HepG2 (cell line): ENCODE data around the gene SIRT7. TPM values are rescaled to one million over a fixed set of nuclear protein-coding genes. Genes with fewer than 3 reads are reported as not detected.

Experiments used
- ATRX ChIP-seq: sonication (generic); formaldehyde crosslinking; IDR thresholded peaks from 2 replicates; pipeline ENCODE4 v1.4.0; 2020; ENCODE audit warnings: missing genetic modification reagents, borderline replicate concordance
- ERF ChIP-seq: IDR thresholded peaks from 2 replicates; pipeline ENCODE4 v1.6.1; 2018; ENCODE audit warnings: missing biosample characterization, missing genetic modification reagents
- FOXC1 ChIP-seq: sonication (generic); formaldehyde crosslinking; IDR thresholded peaks from 2 replicates; pipeline ENCODE4 v1.8.0; 2022; ENCODE audit warnings: mild to moderate bottlenecking, missing genetic modification reagents, borderline replicate concordance
- FOXJ3 ChIP-seq: sonication (generic); formaldehyde crosslinking; IDR thresholded peaks from 2 replicates; pipeline ENCODE4 v1.4.0; 2020; ENCODE audit warnings: missing genetic modification reagents, mild to moderate bottlenecking, borderline replicate concordance
- FOXP1 ChIP-seq, 2 experiments: fragments of 450-650 bp in 1 of 2; IDR thresholded peaks; 2 replicates each; pipeline ENCODE4 v1.6.1; 2017 to 2018; ENCODE audit warnings: antibody characterized with exemption in 1 of 2
- HDAC2 ChIP-seq: sonication (generic); formaldehyde crosslinking; IDR thresholded peaks from 2 replicates; pipeline ENCODE4 v1.4.0; 2020; ENCODE audit warnings: missing genetic modification reagents
- NFE2 ChIP-seq: sonication (generic); formaldehyde crosslinking; IDR thresholded peaks from 2 replicates; pipeline ENCODE4 v1.4.0; 2020; ENCODE audit warnings: missing genetic modification reagents
- NR2C2 ChIP-seq: sonication (generic); formaldehyde crosslinking; IDR thresholded peaks from 2 replicates; pipeline ENCODE4 v1.4.0; 2020; ENCODE audit warnings: missing genetic modification reagents, mild to moderate bottlenecking, moderate library complexity, borderline replicate concordance
- PAWR ChIP-seq: sonication (generic); formaldehyde crosslinking; IDR thresholded peaks from 2 replicates; pipeline ENCODE4 v1.4.0; 2020; ENCODE audit warnings: missing genetic modification reagents, mild to moderate bottlenecking, borderline replicate concordance
- RARG ChIP-seq: sonication (generic); formaldehyde crosslinking; IDR thresholded peaks from 2 replicates; pipeline ENCODE4 v1.4.0; 2020; ENCODE audit warnings: low read depth, mild to moderate bottlenecking, missing genetic modification reagents
- TBX2 ChIP-seq: sonication (generic); formaldehyde crosslinking; IDR thresholded peaks from 2 replicates; pipeline ENCODE4 v1.5.0; 2020; ENCODE audit warnings: missing genetic modification reagents, mild to moderate bottlenecking, borderline replicate concordance
- TOE1 ChIP-seq: sonication (generic); formaldehyde crosslinking; IDR thresholded peaks from 2 replicates; pipeline ENCODE4 v1.4.0; 2020; ENCODE audit warnings: mild to moderate bottlenecking, missing genetic modification reagents
- ZNF3 ChIP-seq: IDR thresholded peaks from 2 replicates; pipeline ENCODE4 v1.7.0; 2017; ENCODE audit warnings: inconsistent platforms
- ZNF33A ChIP-seq: sonication (generic); formaldehyde crosslinking; IDR thresholded peaks from 2 replicates; pipeline ENCODE4 v1.5.1; 2020; ENCODE audit warnings: missing genetic modification reagents, mild to moderate bottlenecking, moderate library complexity, borderline replicate concordance
- ZNF556 ChIP-seq: sonication (generic); formaldehyde crosslinking; IDR thresholded peaks from 2 replicates; pipeline ENCODE4 v1.4.0; 2020; ENCODE audit warnings: mild to moderate bottlenecking, missing genetic modification reagents, borderline replicate concordance
- ZNF605 ChIP-seq: sonication (generic); formaldehyde crosslinking; IDR thresholded peaks from 2 replicates; pipeline ENCODE4 v1.8.0; 2022; ENCODE audit warnings: mild to moderate bottlenecking, missing genetic modification reagents
- ZNF720 ChIP-seq: sonication (generic); formaldehyde crosslinking; IDR thresholded peaks from 2 replicates; pipeline ENCODE4 v1.4.0; 2020; ENCODE audit warnings: missing genetic modification reagents
- polyA plus RNA-seq, 8 experiments: library from polyadenylated mRNA; depleted of rRNA in 3 of 8; stranded (reverse) in 7 of 8; unstranded in 1 of 8; fragments of >200 nt; fragmentation: Illumina TruSeq in 4 of 8; extraction: Trizol in 4 of 8; gene quantifications; 2 replicates each; pipeline versions ENCODE4 v1.2.1 to v1.2.3, GENCODE V29; 2011 to 2016; ENCODE audit warnings: low read depth in 4 of 8, missing spikeins in 1 of 8, mixed read lengths in 1 of 8; ENCODE audit not compliant: insufficient read depth in 1 of 8
- total RNA-seq, 5 experiments: library from RNA; depleted of rRNA; stranded (reverse); fragments of >200 nt; fragmentation: Illumina TruSeq; extraction: Trizol; gene quantifications; 2 replicates each; pipeline ENCODE4 v1.2.3, GENCODE V29; 2016; ENCODE audit warnings: low read depth in 1 of 5
- TF ChIP-seq, protein P1 (sequence below): sonication (generic); formaldehyde crosslinking; IDR thresholded peaks from 2 replicates; pipeline ENCODE4 v1.5.0; 2020; ENCODE audit warnings: missing genetic modification reagents
- TF ChIP-seq, protein P2 (sequence below): IDR thresholded peaks from 2 replicates; pipeline ENCODE4 v1.6.1; 2012; ENCODE audit warnings: low read length, improper control_type of control experiment
- TF ChIP-seq, protein P3 (sequence below): sonication (generic); formaldehyde crosslinking; conservative IDR thresholded peaks from 2 replicates; pipeline ENCODE4 v1.8.0; 2022; ENCODE audit warnings: mild to moderate bottlenecking, moderate library complexity, missing genetic modification reagents
- TF ChIP-seq, protein P4 (sequence below): sonication (generic); formaldehyde crosslinking; IDR thresholded peaks from 2 replicates; pipeline ENCODE4 v1.4.0; 2020; ENCODE audit warnings: mild to moderate bottlenecking, low read depth, missing genetic modification reagents

Gene SIRT7
- total and polyA plus RNA-seq, 2 of the 13 experiments (the other 11 are each of a cell fraction or from before 2014, with no cell fraction given): 8.3 to 24.8 TPM

DNA sequence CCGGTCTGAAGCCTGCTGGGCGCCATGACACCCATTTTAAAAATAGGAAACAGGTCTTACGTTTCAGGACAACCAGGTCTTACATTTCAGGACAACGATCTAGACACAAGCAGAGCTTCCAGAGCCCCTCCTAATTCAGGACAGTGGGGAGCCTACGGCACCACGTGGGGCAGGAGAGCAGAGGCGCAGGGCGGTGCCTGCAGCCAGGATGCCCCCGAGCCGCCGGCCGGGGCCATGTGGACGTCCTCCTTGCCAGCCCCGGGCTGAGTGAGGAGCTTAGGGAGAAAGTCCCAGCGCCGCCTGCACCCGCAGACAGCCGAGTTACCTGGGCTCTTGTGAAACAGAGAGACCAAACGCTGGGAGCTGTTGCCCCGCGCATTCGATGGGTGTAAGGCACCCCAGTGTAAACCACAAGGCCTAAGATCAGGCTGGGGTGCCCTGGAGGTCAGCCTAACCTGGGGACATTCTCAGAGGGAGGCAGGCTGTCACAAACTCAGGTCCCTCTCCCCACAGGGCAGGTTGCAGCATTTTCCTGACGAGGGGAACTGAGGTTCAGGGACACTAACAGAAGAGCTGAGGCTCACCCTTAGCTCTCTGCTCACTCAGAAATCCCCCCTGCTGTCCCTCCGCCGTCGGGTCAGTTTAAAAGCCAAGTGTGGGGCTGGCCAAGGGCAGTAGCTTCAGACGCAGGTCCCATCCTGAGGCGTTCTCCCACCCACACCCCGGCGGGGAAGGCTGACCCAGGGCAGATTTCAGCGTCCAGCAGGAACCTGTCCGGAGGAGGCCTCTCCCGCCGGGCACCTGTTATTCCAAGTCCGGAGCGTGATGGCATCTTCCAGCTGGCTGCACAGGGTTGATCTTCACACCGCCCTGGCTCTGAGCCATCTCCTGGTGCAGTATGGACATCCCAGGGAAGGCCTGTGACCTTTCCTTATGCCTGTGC is 44.8 kb upstream of the SIRT7 start (continued):
- TF ChIP-seq, protein P1, sequence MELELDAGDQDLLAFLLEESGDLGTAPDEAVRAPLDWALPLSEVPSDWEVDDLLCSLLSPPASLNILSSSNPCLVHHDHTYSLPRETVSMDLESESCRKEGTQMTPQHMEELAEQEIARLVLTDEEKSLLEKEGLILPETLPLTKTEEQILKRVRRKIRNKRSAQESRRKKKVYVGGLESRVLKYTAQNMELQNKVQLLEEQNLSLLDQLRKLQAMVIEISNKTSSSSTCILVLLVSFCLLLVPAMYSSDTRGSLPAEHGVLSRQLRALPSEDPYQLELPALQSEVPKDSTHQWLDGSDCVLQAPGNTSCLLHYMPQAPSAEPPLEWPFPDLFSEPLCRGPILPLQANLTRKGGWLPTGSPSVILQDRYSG (CRISPR knock-in tag): no peak
- TF ChIP-seq, protein P2, sequence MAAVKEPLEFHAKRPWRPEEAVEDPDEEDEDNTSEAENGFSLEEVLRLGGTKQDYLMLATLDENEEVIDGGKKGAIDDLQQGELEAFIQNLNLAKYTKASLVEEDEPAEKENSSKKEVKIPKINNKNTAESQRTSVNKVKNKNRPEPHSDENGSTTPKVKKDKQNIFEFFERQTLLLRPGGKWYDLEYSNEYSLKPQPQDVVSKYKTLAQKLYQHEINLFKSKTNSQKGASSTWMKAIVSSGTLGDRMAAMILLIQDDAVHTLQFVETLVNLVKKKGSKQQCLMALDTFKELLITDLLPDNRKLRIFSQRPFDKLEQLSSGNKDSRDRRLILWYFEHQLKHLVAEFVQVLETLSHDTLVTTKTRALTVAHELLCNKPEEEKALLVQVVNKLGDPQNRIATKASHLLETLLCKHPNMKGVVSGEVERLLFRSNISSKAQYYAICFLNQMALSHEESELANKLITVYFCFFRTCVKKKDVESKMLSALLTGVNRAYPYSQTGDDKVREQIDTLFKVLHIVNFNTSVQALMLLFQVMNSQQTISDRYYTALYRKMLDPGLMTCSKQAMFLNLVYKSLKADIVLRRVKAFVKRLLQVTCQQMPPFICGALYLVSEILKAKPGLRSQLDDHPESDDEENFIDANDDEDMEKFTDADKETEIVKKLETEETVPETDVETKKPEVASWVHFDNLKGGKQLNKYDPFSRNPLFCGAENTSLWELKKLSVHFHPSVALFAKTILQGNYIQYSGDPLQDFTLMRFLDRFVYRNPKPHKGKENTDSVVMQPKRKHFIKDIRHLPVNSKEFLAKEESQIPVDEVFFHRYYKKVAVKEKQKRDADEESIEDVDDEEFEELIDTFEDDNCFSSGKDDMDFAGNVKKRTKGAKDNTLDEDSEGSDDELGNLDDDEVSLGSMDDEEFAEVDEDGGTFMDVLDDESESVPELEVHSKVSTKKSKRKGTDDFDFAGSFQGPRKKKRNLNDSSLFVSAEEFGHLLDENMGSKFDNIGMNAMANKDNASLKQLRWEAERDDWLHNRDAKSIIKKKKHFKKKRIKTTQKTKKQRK: no peak
- TF ChIP-seq HDAC2 (CRISPR knock-in tag) (peak; percentile 12; the same call in 1 of the 2 replicates), ZNF33A (CRISPR knock-in tag) (no peak), PAWR (peak; percentile 49; the same call in 1 of the 2 replicates), RARG (CRISPR knock-in tag) (no peak), ZNF556 (0 out of 2 replicates have a peak, but pooled peaks have one; percentile 64), TOE1 (CRISPR knock-in tag) (no peak), NFE2 (CRISPR knock-in tag) (no peak), FOXC1 (CRISPR knock-in tag) (no peak), FOXP1 (IDR thresholded peaks at IDR 0.05) (no peak), FOXP1 (CRISPR knock-in tag; IDR thresholded peaks at IDR 0.05) (no peak), ATRX (CRISPR knock-in tag) (no peak), ZNF3 (CRISPR knock-in tag) (peak; percentile 4; the same call in 1 of the 2 replicates), ZNF720 (CRISPR knock-in tag) (no peak), FOXJ3 (no peak), NR2C2 (0 out of 2 replicates have a peak, but pooled peaks have one; percentile 38), ERF (no peak; the same call in 1 of the 2 replicates), TBX2 (0 out of 2 replicates have a peak, but pooled peaks have one; percentile 22), ZNF605 (peak; percentile 47; the same call in 1 of the 2 replicates)
- TF ChIP-seq, protein P3, sequence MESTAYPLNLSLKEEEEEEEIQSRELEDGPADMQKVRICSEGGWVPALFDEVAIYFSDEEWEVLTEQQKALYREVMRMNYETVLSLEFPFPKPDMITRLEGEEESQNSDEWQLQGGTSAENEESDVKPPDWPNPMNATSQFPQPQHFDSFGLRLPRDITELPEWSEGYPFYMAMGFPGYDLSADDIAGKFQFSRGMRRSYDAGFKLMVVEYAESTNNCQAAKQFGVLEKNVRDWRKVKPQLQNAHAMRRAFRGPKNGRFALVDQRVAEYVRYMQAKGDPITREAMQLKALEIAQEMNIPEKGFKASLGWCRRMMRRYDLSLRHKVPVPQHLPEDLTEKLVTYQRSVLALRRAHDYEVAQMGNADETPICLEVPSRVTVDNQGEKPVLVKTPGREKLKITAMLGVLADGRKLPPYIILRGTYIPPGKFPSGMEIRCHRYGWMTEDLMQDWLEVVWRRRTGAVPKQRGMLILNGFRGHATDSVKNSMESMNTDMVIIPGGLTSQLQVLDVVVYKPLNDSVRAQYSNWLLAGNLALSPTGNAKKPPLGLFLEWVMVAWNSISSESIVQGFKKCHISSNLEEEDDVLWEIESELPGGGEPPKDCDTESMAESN: no peak
- TF ChIP-seq, protein P4, sequence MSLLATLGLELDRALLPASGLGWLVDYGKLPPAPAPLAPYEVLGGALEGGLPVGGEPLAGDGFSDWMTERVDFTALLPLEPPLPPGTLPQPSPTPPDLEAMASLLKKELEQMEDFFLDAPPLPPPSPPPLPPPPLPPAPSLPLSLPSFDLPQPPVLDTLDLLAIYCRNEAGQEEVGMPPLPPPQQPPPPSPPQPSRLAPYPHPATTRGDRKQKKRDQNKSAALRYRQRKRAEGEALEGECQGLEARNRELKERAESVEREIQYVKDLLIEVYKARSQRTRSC (CRISPR knock-in tag): no peak
